A673 (cell line): ENCODE results near the gene HNRNPDL. TPM values are rescaled to one million over a fixed set of nuclear protein-coding genes. Genes with fewer than 3 reads are reported as not detected.

Experiments
- BruUV-seq: library from RNA; stranded (reverse); fragments of 400-500 nt; replicated peaks from 2 replicates; lab custom pipeline; 2021; lab: Mats Ljungman, UMichigan
- CTCF ChIA-PET: fragments of 300-600 bp; sonication (Branson Sonifier 250); formaldehyde crosslinking; loops from one replicate; lab custom pipeline; 2022; ENCODE audit warnings: antibody characterized with exemption; lab: Charles Lee
- POLR2A ChIA-PET: fragments of 300-600 bp; sonication (Branson Sonifier 250); formaldehyde crosslinking; loops from one replicate; lab custom pipeline; 2022; ENCODE audit warnings: antibody characterized with exemption; ENCODE audit not compliant: low non-redundant PET; lab: Charles Lee
- DNase-seq: peaks from one replicate; pipeline ENCODE4 v3.0.0-alpha.2; 2015; ENCODE audit warnings: low spot score
- H3K27ac ChIP-seq: fragments of 200-600 bp; sonication (generic); 2 replicates; pipeline ENCODE4 v1.5.1; 2016; ENCODE audit warnings: mixed run types, low read depth, mild to moderate bottlenecking, mixed read lengths, antibody characterized with exemption, low read length; ENCODE audit not compliant: poor library complexity, severe bottlenecking
- H3K27me3 ChIP-seq: fragments of 200-600 bp; sonication (generic); replicated peaks from 2 replicates; pipeline ENCODE4 v1.6.1; 2017; ENCODE audit warnings: mixed run types, low read depth, mild to moderate bottlenecking, mixed read lengths, antibody characterized with exemption, low read length; ENCODE audit not compliant: insufficient read depth, poor library complexity
- H3K36me3 ChIP-seq: fragments of 200-600 bp; sonication (generic); 2 replicates; pipeline ENCODE4 v1.6.1; 2016; ENCODE audit warnings: mixed run types, mild to moderate bottlenecking, mixed read lengths, antibody characterized with exemption, low read length; ENCODE audit not compliant: insufficient read depth, poor library complexity, severe bottlenecking
- H3K4me1 ChIP-seq: fragments of 200-600 bp; sonication (generic); 2 replicates; pipeline ENCODE4 v1.6.1; 2017; ENCODE audit warnings: mixed run types, mild to moderate bottlenecking, mixed read lengths, antibody characterized with exemption, low read length; ENCODE audit not compliant: insufficient read depth, poor library complexity, severe bottlenecking
- H3K4me3 ChIP-seq: fragments of 200-600 bp; sonication (generic); 2 replicates; pipeline ENCODE4 v1.5.1; 2016; ENCODE audit warnings: low read depth, mixed run types, mild to moderate bottlenecking, mixed read lengths, low read length; ENCODE audit not compliant: poor library complexity, severe bottlenecking
- H3K9me3 ChIP-seq: fragments of 200-600 bp; sonication (generic); 2 replicates; pipeline ENCODE4 v1.6.1; 2016; ENCODE audit warnings: mixed run types, low read depth, mild to moderate bottlenecking, mixed read lengths, antibody characterized with exemption, low read length; ENCODE audit not compliant: poor library complexity, severe bottlenecking
- EZH2 ChIP-seq: fragments of 200-600 bp; sonication (generic); IDR thresholded peaks from 2 replicates; pipeline ENCODE4 v1.6.1; 2017; ENCODE audit warnings: borderline replicate concordance, low read depth, mild to moderate bottlenecking, mixed read lengths, antibody characterized with exemption, low read length; ENCODE audit not compliant: poor library complexity, severe bottlenecking
- intact Hi-C: fragments of 100-400 bp; cut with micrococcal nuclease; formaldehyde crosslinking; loops from one replicate; pipeline ENCODE4 v1.10.0; 2022; ENCODE audit not compliant: unreplicated experiment
- total RNA-seq: library from RNA; stranded (reverse); gene quantifications from 2 replicates; pipeline ENCODE4 v1.2.3, GENCODE V29; 2021
- TF ChIP-seq, protein P1 (sequence below): fragments of 300-800, 200-600 bp; sonication (generic); conservative IDR thresholded peaks from 2 replicates; pipeline ENCODE4 v1.5.1; 2017; ENCODE audit warnings: low read depth, mild to moderate bottlenecking, antibody characterized with exemption, low read length, moderate library complexity, mixed read lengths

HNRNPDL gene
- total RNA-seq, 1 experiment from 2014 or later = 320 TPM

GRCh38 chr4:82439088-82439487, 8.8 kb upstream of the HNRNPDL start:
- no peak for DNase-seq
- ChIA-PET CTCF (no interaction called here), POLR2A (no interaction called here)
- Histone ChIP-seq H3K27me3 (no peaks in the 10 kb centered on the region), H3K4me1 (no peaks in the 10 kb centered on the region), H3K4me3 (no peak overlapping the region), H3K9me3 (no peaks in the 10 kb centered on the region), H3K36me3 (no peaks in the 10 kb centered on the region), H3K27ac (no peak overlapping the region)
- intact Hi-C loops = no loop called here
- TF ChIP-seq, protein P1, sequence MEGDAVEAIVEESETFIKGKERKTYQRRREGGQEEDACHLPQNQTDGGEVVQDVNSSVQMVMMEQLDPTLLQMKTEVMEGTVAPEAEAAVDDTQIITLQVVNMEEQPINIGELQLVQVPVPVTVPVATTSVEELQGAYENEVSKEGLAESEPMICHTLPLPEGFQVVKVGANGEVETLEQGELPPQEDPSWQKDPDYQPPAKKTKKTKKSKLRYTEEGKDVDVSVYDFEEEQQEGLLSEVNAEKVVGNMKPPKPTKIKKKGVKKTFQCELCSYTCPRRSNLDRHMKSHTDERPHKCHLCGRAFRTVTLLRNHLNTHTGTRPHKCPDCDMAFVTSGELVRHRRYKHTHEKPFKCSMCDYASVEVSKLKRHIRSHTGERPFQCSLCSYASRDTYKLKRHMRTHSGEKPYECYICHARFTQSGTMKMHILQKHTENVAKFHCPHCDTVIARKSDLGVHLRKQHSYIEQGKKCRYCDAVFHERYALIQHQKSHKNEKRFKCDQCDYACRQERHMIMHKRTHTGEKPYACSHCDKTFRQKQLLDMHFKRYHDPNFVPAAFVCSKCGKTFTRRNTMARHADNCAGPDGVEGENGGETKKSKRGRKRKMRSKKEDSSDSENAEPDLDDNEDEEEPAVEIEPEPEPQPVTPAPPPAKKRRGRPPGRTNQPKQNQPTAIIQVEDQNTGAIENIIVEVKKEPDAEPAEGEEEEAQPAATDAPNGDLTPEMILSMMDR = no peak
- TF ChIP-seq EZH2 = no peak
- no TSS peak for BruUV-seq

DNA sequence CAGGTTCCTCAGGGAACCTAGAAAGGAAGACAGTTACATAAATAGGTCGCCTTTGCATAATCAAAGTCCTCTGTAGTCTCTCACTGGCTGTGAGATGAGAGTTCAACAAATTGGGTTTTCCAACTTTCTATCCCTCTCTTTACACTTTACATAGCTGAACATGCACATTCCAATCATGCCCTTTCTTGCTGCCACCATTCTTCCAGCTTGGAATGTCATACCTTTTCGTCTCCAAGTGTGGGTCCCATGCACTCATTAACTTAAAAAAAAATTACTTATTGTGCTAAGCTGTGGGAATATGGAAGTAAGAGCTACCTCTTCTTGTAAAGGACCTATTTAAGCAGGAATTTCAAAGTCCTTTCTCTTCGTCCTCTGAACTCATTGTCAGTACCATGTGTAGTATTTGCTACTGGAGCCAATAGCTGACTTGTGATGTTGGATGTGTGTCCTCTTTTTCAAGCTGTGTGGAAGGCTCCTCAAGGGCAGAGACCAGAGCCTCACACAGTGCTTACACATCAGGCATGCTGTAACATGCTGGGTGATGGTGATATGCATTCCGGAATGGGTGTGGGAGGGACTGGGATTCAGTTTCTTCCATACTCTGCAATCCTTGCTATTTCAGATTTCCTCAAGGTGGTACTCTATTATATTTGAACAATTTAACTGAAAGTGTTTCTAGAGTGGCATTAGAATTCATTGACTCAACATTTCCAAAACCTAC, 7.2 kb upstream of the HNRNPDL start:
- Histone ChIP-seq H3K27ac (no peak overlapping the region), H3K4me3 (no peak overlapping the region), H3K27me3 (no peaks in the 10 kb centered on the region), H3K36me3 (no peaks in the 10 kb centered on the region), H3K4me1 (no peaks in the 10 kb centered on the region), H3K9me3 (no peaks in the 10 kb centered on the region)
- ChIA-PET POLR2A (no interaction called here), CTCF (no interaction called here)
- DNase-seq = no peak
- intact Hi-C loops = no loop called here
- BruUV-seq = no TSS peak
- TF ChIP-seq EZH2 = no peak
- TF ChIP-seq, protein P1 = no peak

GRCh38 chr4:82436780-82437179, 6.5 kb upstream of the HNRNPDL start:
- Histone ChIP-seq H3K4me3 (no peak overlapping the region), H3K36me3 (no peaks in the 10 kb centered on the region), H3K27me3 (no peaks in the 10 kb centered on the region), H3K9me3 (no peaks in the 10 kb centered on the region), H3K27ac (no peak overlapping the region), H3K4me1 (no peaks in the 10 kb centered on the region)
- ChIA-PET CTCF (no interaction called here), POLR2A (interaction anchor here (0.6 kb wide), 1 partner anchor 20 kb away, joined by 3 read pairs; no protein-coding TSS in a partner anchor)
- no TSS peak for BruUV-seq
- no peak for DNase-seq
- TF ChIP-seq, protein P1 = no peak
- TF ChIP-seq EZH2 = no peak
- intact Hi-C loops = no loop called here
